ENCODE data around the gene SCD5. TPM values are rescaled to one million over a fixed set of nuclear protein-coding genes. Genes with fewer than 3 reads are reported as not detected.

SCD5 gene
- 1 to 10 TPM; 6.2 to 9.2 (median 7.1) TPM for total RNA-seq

DNA sequence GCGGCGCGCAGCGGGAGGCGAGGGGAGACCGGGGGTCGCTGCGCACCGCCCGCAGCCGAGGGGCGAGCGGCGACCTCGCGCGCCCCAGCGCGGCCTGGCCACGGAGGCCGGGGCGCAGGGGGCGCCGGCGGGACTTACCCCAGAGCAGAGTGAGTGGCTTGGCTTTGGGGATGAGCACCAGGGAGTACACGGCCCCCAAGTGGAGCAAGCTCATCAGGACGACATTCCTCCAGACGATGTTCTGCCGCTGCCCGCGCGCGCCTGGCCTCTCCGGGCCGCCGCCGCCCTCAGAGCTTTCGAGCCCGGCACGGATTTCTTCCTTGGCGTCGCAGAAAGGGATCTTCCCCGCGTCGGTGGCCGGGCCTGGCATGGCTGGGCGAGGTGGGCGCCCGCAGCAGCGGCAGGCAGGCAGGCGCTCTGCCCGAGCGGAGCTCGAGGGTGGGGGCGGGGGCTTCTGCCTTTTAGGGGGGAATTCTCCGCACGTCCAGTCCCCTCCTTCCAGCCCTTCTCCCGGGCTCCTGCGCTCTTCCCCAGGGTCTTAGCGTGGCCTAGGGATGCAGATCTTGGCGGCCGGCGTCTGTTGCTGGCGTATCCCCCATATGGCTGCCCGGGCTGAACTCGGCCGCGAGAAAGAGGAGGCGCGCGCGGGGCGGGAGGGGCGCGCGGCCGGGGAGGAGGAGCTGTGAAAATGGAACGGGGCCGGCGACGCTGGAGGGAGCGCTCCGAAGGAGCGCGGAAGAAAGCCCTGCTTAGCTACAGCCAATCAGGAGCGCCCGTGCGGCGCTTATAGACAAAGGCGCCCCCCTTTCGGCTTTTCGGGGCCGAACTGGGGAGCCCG, at the start of gene SCD5:
TSS of gene SCD5 (minus strand) at position 629 of the 838 bp plus-strand sequence. CDS start at position 370, 259 bp downstream.
- TF ChIP-seq, protein P1, sequence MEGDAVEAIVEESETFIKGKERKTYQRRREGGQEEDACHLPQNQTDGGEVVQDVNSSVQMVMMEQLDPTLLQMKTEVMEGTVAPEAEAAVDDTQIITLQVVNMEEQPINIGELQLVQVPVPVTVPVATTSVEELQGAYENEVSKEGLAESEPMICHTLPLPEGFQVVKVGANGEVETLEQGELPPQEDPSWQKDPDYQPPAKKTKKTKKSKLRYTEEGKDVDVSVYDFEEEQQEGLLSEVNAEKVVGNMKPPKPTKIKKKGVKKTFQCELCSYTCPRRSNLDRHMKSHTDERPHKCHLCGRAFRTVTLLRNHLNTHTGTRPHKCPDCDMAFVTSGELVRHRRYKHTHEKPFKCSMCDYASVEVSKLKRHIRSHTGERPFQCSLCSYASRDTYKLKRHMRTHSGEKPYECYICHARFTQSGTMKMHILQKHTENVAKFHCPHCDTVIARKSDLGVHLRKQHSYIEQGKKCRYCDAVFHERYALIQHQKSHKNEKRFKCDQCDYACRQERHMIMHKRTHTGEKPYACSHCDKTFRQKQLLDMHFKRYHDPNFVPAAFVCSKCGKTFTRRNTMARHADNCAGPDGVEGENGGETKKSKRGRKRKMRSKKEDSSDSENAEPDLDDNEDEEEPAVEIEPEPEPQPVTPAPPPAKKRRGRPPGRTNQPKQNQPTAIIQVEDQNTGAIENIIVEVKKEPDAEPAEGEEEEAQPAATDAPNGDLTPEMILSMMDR (IDR thresholded peaks at IDR 0.05; ENCODE audit: low read depth): no peak

DNA sequence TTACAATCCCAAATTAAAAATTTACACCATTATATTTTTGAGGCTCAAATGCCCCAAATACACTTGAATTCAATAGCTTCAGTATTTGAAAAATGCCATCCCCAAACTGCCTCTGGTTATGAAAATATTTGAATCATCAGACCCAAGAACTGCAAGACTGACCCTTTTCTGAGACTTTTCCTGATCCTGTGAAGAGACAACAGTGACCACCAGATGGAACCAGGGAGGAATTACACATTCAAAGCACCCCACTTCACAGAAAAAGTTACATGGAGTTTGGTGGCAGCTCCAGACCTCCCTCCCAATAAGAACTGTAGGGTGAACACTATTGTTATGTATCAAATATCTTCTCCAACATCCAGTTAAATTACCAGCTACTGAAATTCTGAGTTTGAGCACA, 44.0 kb upstream of the SCD5 start:
- TF ChIP-seq, protein P1 (IDR thresholded peaks at IDR 0.05; ENCODE audit: low read depth): no peak

DNA sequence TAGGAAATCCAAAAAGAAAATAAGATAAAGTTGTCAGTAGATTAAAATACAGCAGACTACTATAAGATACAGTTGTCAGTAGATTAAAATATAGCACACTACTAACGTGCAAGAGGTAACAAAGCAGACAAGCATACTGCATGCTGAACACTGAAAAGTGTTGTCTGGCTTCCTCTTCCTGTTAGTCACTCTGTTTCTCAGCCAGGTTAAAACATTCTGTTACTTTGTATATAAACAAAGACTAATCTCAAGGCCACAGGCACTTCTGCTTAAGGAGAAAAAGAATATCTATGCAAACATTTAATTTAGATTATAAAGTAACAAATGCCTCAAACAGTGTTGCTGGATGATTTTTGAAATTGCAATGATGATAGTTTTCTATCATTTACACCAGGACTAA, 41.0 kb upstream of the SCD5 start:
- TF ChIP-seq, protein P1 (IDR thresholded peaks at IDR 0.05; ENCODE audit: low read depth): no peak

DNA sequence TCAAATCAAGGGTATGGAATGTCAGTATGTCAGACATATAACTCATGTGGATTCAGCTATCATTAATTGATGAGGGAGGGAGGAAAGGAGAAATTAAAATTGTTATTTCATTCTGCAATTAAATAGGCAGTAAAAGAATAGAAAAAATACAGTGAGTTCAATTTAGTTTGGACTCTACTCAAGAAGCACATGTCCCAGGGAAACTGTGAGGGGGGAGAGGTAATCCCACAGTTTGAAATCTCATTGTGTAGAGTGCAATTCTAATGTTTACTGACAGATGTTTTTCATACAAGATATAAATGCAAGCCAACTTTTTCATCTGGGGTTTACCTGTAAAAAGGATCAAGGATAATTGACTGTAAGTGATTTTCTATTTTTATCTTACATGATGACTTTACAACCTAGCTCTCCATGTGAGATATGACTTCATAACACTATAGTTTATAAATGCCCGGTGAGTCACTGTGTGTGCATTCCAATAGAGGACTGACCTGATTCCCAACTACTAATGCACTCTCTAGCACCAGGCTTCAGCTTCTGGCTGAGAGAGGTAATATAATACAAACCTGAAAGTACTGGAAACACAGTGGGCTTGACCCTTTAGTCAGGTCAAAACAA, 35.2 kb upstream of the SCD5 start:
- TF ChIP-seq, protein P1 (IDR thresholded peaks at IDR 0.05; ENCODE audit: low read depth): no peak

DNA sequence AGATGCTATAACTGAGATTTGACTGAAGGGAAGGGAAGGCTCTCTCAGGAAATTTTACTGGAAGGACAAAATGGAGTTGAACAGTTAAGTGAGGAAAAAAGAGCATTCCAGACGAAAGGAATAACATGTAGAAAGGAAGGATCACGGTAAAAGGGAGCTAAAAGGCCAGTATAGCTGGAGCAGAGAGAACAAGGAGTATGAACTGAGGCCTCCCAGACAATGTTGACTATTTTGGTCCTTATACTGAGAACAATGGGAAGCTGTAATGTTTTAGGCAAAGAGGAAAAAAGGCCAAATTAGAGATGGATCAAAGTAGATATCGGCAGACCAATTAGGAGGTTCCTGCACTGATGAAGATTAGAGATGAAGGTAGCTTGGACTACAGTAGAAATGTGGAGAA, 26.8 kb upstream of the SCD5 start:
- TF ChIP-seq, protein P1 (IDR thresholded peaks at IDR 0.05; ENCODE audit: low read depth): no peak

DNA sequence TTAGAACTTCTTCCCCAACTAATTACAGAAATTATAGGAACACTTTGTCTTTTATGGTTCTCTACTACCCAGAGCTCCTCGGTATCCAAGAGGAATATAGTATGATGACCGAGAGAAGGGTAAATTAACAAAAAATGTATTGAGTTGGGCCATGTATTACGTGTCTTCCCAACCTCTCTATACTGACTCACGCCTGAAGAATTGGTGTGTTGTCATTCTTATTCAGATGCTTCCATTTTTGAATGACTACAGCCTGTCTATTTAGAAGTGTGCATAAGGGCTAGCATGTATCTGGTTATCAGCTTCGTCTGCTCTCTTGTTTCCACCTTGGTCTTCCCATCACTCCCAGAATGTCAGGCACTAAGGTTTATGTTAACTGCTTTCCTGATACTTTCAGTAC, 24.5 kb upstream of the SCD5 start:
- TF ChIP-seq, protein P1 (IDR thresholded peaks at IDR 0.05; ENCODE audit: low read depth): no peak

DNA sequence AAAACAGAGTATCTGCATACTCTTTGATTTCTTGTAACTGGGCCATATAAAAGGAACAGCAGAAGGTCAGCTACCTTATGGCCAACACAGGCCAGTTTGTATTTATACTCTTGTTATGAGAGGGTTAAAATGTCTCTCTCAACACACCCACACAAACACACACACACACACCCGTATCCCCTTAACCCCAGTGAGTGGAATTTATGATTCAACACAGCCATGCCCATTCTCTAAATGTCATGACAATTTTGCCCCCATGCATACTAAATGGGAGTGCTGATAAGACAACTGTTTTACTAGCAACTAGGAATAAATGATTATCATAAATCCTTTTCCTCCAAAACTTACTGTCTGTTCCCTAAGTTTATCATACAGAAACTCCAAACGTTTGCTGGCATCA, 22.1 kb upstream of the SCD5 start:
- TF ChIP-seq, protein P1 (IDR thresholded peaks at IDR 0.05; ENCODE audit: low read depth): no peak

Measured in subcutaneous adipose tissue (tissue), 4 donors.